Common myeloid progenitor, CD34-positive (primary cell): ENCODE results near the gene SEMA3C.

ENCODE experiments used
- CTCF ChIA-PET: fragments of 350-600 bp; sonication (Branson Sonifier 250); formaldehyde crosslinking; loops from one replicate; lab custom pipeline; 2021; ENCODE audit warnings: antibody characterized with exemption; lab: Charles Lee
- POLR2A ChIA-PET: fragments of 350-600 bp; sonication (Branson Sonifier 250); formaldehyde crosslinking; loops from one replicate; lab custom pipeline; 2021; ENCODE audit warnings: antibody characterized with exemption; lab: Charles Lee
- DNase-seq, 3 donors: peaks; one replicate each; pipeline versions ENCODE4 v3.0.0 to v3.0.0-alpha.2; 2013
- H3K27ac ChIP-seq, 2 experiments: 1 replicate in 1 of 2; 2 replicates in 1 of 2; pipeline ENCODE4 v1.7.0; 2013; ENCODE audit warnings: inconsistent platforms in 2 of 2, low read length in 2 of 2, mild to moderate bottlenecking in 2 of 2, low read depth in 1 of 2, moderate library complexity in 1 of 2; ENCODE audit not compliant: severe bottlenecking in 2 of 2, insufficient read depth in 1 of 2, poor library complexity in 1 of 2
- H3K27me3 ChIP-seq, 5 experiments: replicated peaks in 2 of 5; 1 replicate in 3 of 5; 2 replicates in 2 of 5; pipeline versions ENCODE4 v1.6.1 to v1.7.0; 2013; ENCODE audit warnings: low read length in 4 of 5, mild to moderate bottlenecking in 2 of 5, moderate library complexity in 2 of 5, inconsistent platforms in 1 of 5; ENCODE audit not compliant: insufficient read depth in 5 of 5, control insufficient read depth in 4 of 5
- H3K36me3 ChIP-seq, 4 experiments: 1 replicate in 2 of 4; 2 replicates in 2 of 4; pipeline versions ENCODE4 v1.6.1 to v1.7.0; 2013; ENCODE audit warnings: low read length in 3 of 4, control low read depth in 1 of 4, mild to moderate bottlenecking in 1 of 4; ENCODE audit not compliant: control insufficient read depth in 4 of 4, insufficient read depth in 4 of 4
- H3K4me1 ChIP-seq, 4 experiments: 1 replicate in 3 of 4; 2 replicates in 1 of 4; pipeline versions ENCODE4 v1.6.1 to v1.7.1; 2013; ENCODE audit warnings: low read length in 3 of 4, mild to moderate bottlenecking in 3 of 4, control low read depth in 1 of 4, inconsistent platforms in 1 of 4, moderate library complexity in 1 of 4; ENCODE audit not compliant: control insufficient read depth in 4 of 4, insufficient read depth in 4 of 4; ENCODE audit errors: control extremely low read depth in 1 of 4
- H3K4me3 ChIP-seq, 7 experiments: 1 replicate in 4 of 7; 2 replicates in 3 of 7; pipeline versions ENCODE4 v1.5.1 to v1.7.0; 2013; ENCODE audit warnings: mild to moderate bottlenecking in 7 of 7, low read length in 6 of 7, moderate library complexity in 6 of 7, inconsistent platforms in 2 of 7, low read depth in 2 of 7, control low read depth in 1 of 7; ENCODE audit not compliant: insufficient read depth in 4 of 7, control insufficient read depth in 1 of 7; ENCODE audit errors: extremely low read depth in 1 of 7
- H3K9me3 ChIP-seq, 5 experiments: 1 replicate in 4 of 5; 2 replicates in 1 of 5; pipeline versions ENCODE4 v1.6.1 to v1.7.1; 2013; ENCODE audit warnings: low read length in 4 of 5, mild to moderate bottlenecking in 2 of 5, inconsistent platforms in 1 of 5, low read depth in 1 of 5, moderate library complexity in 1 of 5; ENCODE audit not compliant: control insufficient read depth in 4 of 5, insufficient read depth in 2 of 5; ENCODE audit errors: control extremely low read depth in 1 of 5
- WGBS: methylation state at CpG from one replicate; pipeline ENCODE4 v1.1.5; 2013; ENCODE audit not compliant: insufficient coverage; 5-methylcytosine and 5-hydroxymethylcytosine counted together

The SEMA3C gene

GRCh38 chr7:80905334-80905733, 13.5 kb downstream of the SEMA3C start:
- no peak for DNase-seq
- H3K27me3 ChIP-seq, result no peaks in the 10 kb centered on the region
- ChIA-PET CTCF (interaction anchor here (0.7 to 1.5 kb wide), 2 partner anchors 11 to 207 kb away, joined by 3 to 4 read pairs; no protein-coding TSS in a partner anchor), POLR2A (no interaction called here)
- no peaks in the 10 kb centered on the region for H3K9me3 ChIP-seq
- no peaks in the 10 kb centered on the region for H3K36me3 ChIP-seq
- H3K27ac ChIP-seq, result no peak overlapping the region
- WGBS, result 87% methylated on average over 3 of the region's 3 CpGs
- no peaks in the 10 kb centered on the region for H3K4me1 ChIP-seq
- H3K4me3 ChIP-seq, result no peak overlapping the region

GRCh38 chr7:80902716-80903308, 16.0 kb downstream of the SEMA3C start:
- no peak for DNase-seq
- CTCF ChIA-PET, result interaction anchor here (1.4 kb wide), 1 partner anchor 14 kb away, joined by 3 read pairs; no protein-coding TSS in a partner anchor
- POLR2A ChIA-PET, result no interaction called here
- Histone ChIP-seq H3K4me1 (no peaks in the 10 kb centered on the region), H3K27me3 (no peaks in the 10 kb centered on the region), H3K27ac (no peak overlapping the region), H3K36me3 (no peaks in the 10 kb centered on the region), H3K9me3 (no peaks in the 10 kb centered on the region), H3K4me3 (no peak overlapping the region)
- 98% methylated on average over 4 of the region's 6 CpGs for WGBS

- POLR2A ChIA-PET, result no interaction called here
- H3K4me1 ChIP-seq, result no peaks in the 10 kb centered on the region
- no peak overlapping the region for H3K27ac ChIP-seq
These were observed 16.8 kb downstream of the SEMA3C start for GRCh38 chr7:80902019-80902418.

GRCh38 chr7:80900583-80901576, 18.0 kb downstream of the SEMA3C start:
- POLR2A ChIA-PET, result no interaction called here
- CTCF ChIA-PET, result interaction anchor here (1.4 kb wide), 1 partner anchor 16 kb away, joined by 3 read pairs; no protein-coding TSS in a partner anchor
- no peaks in the 10 kb centered on the region for H3K9me3 ChIP-seq
- DNase-seq, result no peak
- WGBS, result no CpG with 5 or more reads among the region's 4 CpGs
- no peaks in the 10 kb centered on the region for H3K27me3 ChIP-seq
- no peak overlapping the region for H3K27ac ChIP-seq
- H3K4me3 ChIP-seq, result no peak overlapping the region
- H3K36me3 ChIP-seq, result no peaks in the 10 kb centered on the region
- no peaks in the 10 kb centered on the region for H3K4me1 ChIP-seq

More at GRCh38 chr7:80902019-80902418, 16.8 kb downstream of the SEMA3C start:
- Histone ChIP-seq H3K27me3 (no peaks in the 10 kb centered on the region), H3K4me3 (no peak overlapping the region), H3K36me3 (no peaks in the 10 kb centered on the region), H3K9me3 (no peaks in the 10 kb centered on the region)
- DNase-seq, result no peak
- no CpG with 5 or more reads among the region's 1 CpG for WGBS
- CTCF ChIA-PET, result interaction anchor here (1.4 kb wide), 1 partner anchor 15 kb away, joined by 3 read pairs; no protein-coding TSS in a partner anchor

- ChIA-PET POLR2A (no interaction called here), CTCF (no interaction called here)
- no peak for DNase-seq
- 100% methylated on average over 1 of the region's 7 CpGs for WGBS
- H3K27me3 ChIP-seq, result no peaks in the 10 kb centered on the region
- H3K27ac ChIP-seq, result no peak overlapping the region
- H3K36me3 ChIP-seq, result no peaks in the 10 kb centered on the region
- H3K4me3 ChIP-seq, result no peak overlapping the region
- H3K9me3 ChIP-seq, result no peaks in the 10 kb centered on the region
- peaks cover 0 to 4% (median 0%) of the 10 kb centered on the region in 4 experiments for H3K4me1 ChIP-seq
These were observed 21.8 kb downstream of the SEMA3C start for GRCh38 chr7:80896906-80897598.

- DNase-seq, result peak in 2 of 3 donors; percentile 6 to 11
- ChIA-PET POLR2A (no interaction called here), CTCF (no interaction called here)
- H3K4me1 ChIP-seq, result peaks cover 0 to 4% (median 0%) of the 10 kb centered on the region in 4 experiments
- WGBS, result 100% methylated on average over 4 of the region's 4 CpGs
- H3K4me3 ChIP-seq, result no peak overlapping the region
- H3K27ac ChIP-seq, result no peak overlapping the region
- H3K27me3 ChIP-seq, result no peaks in the 10 kb centered on the region
- no peaks in the 10 kb centered on the region for H3K36me3 ChIP-seq
- H3K9me3 ChIP-seq, result no peaks in the 10 kb centered on the region
These were observed 23.8 kb downstream of the SEMA3C start for GRCh38 chr7:80895056-80895455.
